Caco-2 (cell line): ENCODE data around the gene PMEL. TPM values are rescaled to one million over a fixed set of nuclear protein-coding genes. Genes with fewer than 3 reads are reported as not detected.
A peak's percentile ranks its signal among the peaks of the same experiment; 100 is the strongest.

Experiments used
- BruUV-seq: library from RNA; stranded (reverse); fragments of 400-500 nt; replicated peaks from 2 replicates; lab custom pipeline; 2021; lab: Mats Ljungman, UMichigan
- CTCF ChIA-PET: fragments of 300-600 bp; sonication (Branson Sonifier 250); formaldehyde crosslinking; loops from one replicate; lab custom pipeline; 2022; ENCODE audit warnings: antibody characterized with exemption; lab: Charles Lee
- POLR2A ChIA-PET: fragments of 300-600 bp; sonication (Branson Sonifier 250); formaldehyde crosslinking; loops from one replicate; lab custom pipeline; 2022; ENCODE audit warnings: antibody characterized with exemption; lab: Charles Lee
- DNase-seq, 2 experiments: peaks; one replicate each; pipeline versions ENCODE4 v3.0.0 to v3.0.0-alpha.2; 2020 to 2022
- H3K27me3 ChIP-seq: replicated peaks from 2 replicates; pipeline ENCODE4 v1.6.0; 2011; ENCODE audit warnings: low read length; ENCODE audit not compliant: control insufficient read depth, insufficient read depth
- H3K36me3 ChIP-seq: 2 replicates; pipeline ENCODE4 v1.5.1; 2011; ENCODE audit warnings: low read length; ENCODE audit not compliant: control insufficient read depth, insufficient read depth
- H3K4me1 ChIP-seq: fragments of 250-450 bp; sonication (Bioruptor Pico); 2 replicates; pipeline ENCODE4 v1.5.1; 2020; ENCODE audit warnings: mild to moderate bottlenecking
- H3K4me3 ChIP-seq: 2 replicates; pipeline ENCODE4 v1.5.1; 2011; ENCODE audit warnings: low read depth, mild to moderate bottlenecking, control low read depth, low read length
- H3K9me3 ChIP-seq: fragments of 250-450 bp; sonication (Bioruptor Pico); 2 replicates; pipeline ENCODE4 v1.5.1; 2020; ENCODE audit warnings: mild to moderate bottlenecking, moderate library complexity
- H3K27ac Mint-ChIP-seq: one replicate; pipeline ENCODE4 v1.8.0; 2022; ENCODE audit warnings: mixed read lengths; ENCODE audit not compliant: unreplicated experiment
- H3K27me3 Mint-ChIP-seq: one replicate; pipeline ENCODE4 v1.8.0; 2022; ENCODE audit warnings: mixed read lengths; ENCODE audit not compliant: insufficient read depth, unreplicated experiment
- H3K36me3 Mint-ChIP-seq: one replicate; pipeline ENCODE4 v1.8.0; 2022; ENCODE audit warnings: mild to moderate bottlenecking, mixed read lengths; ENCODE audit not compliant: insufficient read depth, unreplicated experiment
- H3K4me1 Mint-ChIP-seq: one replicate; pipeline ENCODE4 v1.8.0; 2022; ENCODE audit warnings: low read depth, mixed read lengths; ENCODE audit not compliant: unreplicated experiment
- H3K4me3 Mint-ChIP-seq: one replicate; pipeline ENCODE4 v1.8.0; 2022; ENCODE audit warnings: mild to moderate bottlenecking, moderate library complexity, mixed read lengths; ENCODE audit not compliant: unreplicated experiment
- H3K9me3 Mint-ChIP-seq: one replicate; pipeline ENCODE4 v1.8.0; 2022; ENCODE audit warnings: mixed read lengths; ENCODE audit not compliant: unreplicated experiment
- intact Hi-C: fragments of 100-400 bp; cut with micrococcal nuclease; formaldehyde crosslinking; loops from one replicate; pipeline ENCODE4 v1.10.0; 2022; ENCODE audit not compliant: unreplicated experiment
- total RNA-seq: library from RNA; stranded (reverse); gene quantifications from 2 replicates; pipeline ENCODE4 v1.2.3, GENCODE V29; 2022
- TF ChIP-seq, protein P1 (sequence below), 2 experiments: fragments of 200-600 bp in 1 of 2; IDR thresholded peaks; 1 replicate in 1 of 2; 2 replicates in 1 of 2; pipeline versions ENCODE4 v1.5.1 to v1.8.0; 2011 to 2022; ENCODE audit warnings: antibody characterized with exemption in 1 of 2, control low read depth in 1 of 2, inconsistent platforms in 1 of 2, low read depth in 1 of 2, low read length in 1 of 2, mild to moderate bottlenecking in 1 of 2, moderate library complexity in 1 of 2; ENCODE audit not compliant: insufficient read depth in 1 of 2, severe bottlenecking in 1 of 2, unreplicated experiment in 1 of 2

The PMEL gene
- total RNA-seq, 1 experiment from 2014 or later: 9.7 TPM

DNA sequence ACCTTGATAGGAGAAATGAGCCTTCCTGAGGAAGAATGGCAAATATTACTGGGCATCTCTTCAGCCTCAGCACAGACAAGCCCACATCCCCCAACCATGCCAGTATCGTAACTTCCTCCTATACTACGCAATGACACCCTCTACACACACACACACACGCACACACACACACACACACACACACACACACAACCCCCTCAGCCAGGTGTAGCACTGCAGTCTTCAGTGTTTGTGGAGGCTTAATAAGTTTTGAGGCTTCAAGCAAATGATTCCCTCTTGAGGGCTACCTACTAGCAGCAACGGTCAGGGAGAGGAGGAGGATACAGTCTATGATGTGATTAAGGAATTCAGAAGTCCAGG, 33.3 kb downstream of the PMEL start:
- Histone ChIP-seq H3K4me1 (peaks cover 33% of the 10 kb centered on the region), H3K36me3 (no peaks in the 10 kb centered on the region), H3K4me3 (peak overlapping the region; percentile 80), H3K27me3 (no peaks in the 10 kb centered on the region), H3K9me3 (no peaks in the 10 kb centered on the region)
- TF ChIP-seq, protein P1, sequence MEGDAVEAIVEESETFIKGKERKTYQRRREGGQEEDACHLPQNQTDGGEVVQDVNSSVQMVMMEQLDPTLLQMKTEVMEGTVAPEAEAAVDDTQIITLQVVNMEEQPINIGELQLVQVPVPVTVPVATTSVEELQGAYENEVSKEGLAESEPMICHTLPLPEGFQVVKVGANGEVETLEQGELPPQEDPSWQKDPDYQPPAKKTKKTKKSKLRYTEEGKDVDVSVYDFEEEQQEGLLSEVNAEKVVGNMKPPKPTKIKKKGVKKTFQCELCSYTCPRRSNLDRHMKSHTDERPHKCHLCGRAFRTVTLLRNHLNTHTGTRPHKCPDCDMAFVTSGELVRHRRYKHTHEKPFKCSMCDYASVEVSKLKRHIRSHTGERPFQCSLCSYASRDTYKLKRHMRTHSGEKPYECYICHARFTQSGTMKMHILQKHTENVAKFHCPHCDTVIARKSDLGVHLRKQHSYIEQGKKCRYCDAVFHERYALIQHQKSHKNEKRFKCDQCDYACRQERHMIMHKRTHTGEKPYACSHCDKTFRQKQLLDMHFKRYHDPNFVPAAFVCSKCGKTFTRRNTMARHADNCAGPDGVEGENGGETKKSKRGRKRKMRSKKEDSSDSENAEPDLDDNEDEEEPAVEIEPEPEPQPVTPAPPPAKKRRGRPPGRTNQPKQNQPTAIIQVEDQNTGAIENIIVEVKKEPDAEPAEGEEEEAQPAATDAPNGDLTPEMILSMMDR (IDR thresholded peaks at IDR 0.05; ENCODE audit: insufficient read depth in 1 of 2, low read depth in 1 of 2, low read length in 1 of 2, severe bottlenecking in 1 of 2, unreplicated experiment in 1 of 2): no peak
- no peaks in the 10 kb centered on the region for H3K9me3 Mint-ChIP-seq
- peak overlapping the region; percentile 90 for H3K4me3 Mint-ChIP-seq
- H3K4me1 Mint-ChIP-seq: peaks cover 23% of the 10 kb centered on the region
- H3K36me3 Mint-ChIP-seq: peaks cover 16% of the 10 kb centered on the region
- DNase-seq: no peak
- TSS peak; percentile 3 for BruUV-seq
- POLR2A ChIA-PET: interaction anchor here (1.0 to 1.2 kb wide), 2 partner anchors 42 to 103 kb away, joined by 3 to 5 read pairs; partner anchors contain the start of genes DNAJC14 and RAB5B
- no peaks in the 10 kb centered on the region for H3K27me3 Mint-ChIP-seq
- intact Hi-C loops: loop anchor here (5.0 kb wide), 1 partner anchor 95 kb away; no protein-coding TSS in a partner anchor
- H3K27ac Mint-ChIP-seq: peak overlapping the region; percentile 20
- CTCF ChIA-PET: interaction anchor here (0.8 to 2.2 kb wide), 4 partner anchors 41 to 192 kb away, joined by 3 to 7 read pairs (median 6); partner anchors contain the start of genes ORMDL2 and RAB5B

DNA sequence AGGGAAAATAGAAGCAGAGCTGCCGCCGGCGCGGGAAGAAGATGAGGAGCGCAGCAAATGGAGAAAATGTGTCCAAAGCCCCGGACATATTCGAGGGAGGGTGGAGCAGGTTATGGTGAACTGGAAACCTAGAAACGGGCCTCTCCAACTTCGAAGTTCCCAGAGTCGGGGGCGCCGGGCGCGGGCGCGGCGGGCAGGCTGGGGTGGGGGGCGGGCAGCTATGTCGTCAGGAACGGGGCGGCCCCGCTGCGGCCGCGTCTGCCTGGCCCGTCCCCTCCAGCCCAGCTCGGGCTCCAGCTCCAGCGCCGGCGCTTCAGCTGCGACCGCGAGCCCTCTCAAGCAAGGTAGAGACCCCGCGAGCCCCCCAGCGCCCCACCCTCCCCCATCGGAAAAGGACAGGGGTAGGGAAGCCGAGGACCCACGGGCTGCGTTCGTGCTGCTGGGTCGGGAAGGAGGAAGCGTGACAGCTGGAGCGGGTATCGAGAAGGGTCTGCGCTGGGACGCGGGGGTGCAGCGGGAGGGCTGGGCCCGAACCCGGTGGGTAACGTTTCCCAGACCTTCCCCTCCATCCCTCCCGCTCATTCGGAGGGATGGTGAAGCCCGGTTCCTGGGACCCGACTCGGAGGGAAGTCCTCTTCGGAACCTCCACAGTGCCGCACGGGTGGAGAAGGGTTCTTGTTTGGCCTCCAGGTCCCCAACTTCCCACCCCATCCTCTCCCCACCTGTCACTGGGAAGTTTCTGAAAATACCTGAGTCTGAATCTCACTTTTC, 33.9 kb downstream of the PMEL start:
- Histone ChIP-seq H3K4me1 (peaks cover 33% of the 10 kb centered on the region), H3K9me3 (no peaks in the 10 kb centered on the region), H3K4me3 (peak overlapping the region; percentile 80), H3K27me3 (no peaks in the 10 kb centered on the region), H3K36me3 (no peaks in the 10 kb centered on the region)
- DNase-seq: peak in 1 of 2 experiments; percentile 51
- Mint-ChIP-seq H3K36me3 (peaks cover 21% of the 10 kb centered on the region), H3K4me1 (peaks cover 23% of the 10 kb centered on the region), H3K27ac (peak overlapping the region; percentile 49), H3K4me3 (peak overlapping the region; percentile 90), H3K27me3 (no peaks in the 10 kb centered on the region), H3K9me3 (no peaks in the 10 kb centered on the region)
- TF ChIP-seq, protein P1 (IDR thresholded peaks at IDR 0.05; ENCODE audit: insufficient read depth in 1 of 2, low read depth in 1 of 2, low read length in 1 of 2, severe bottlenecking in 1 of 2, unreplicated experiment in 1 of 2): no peak
- ChIA-PET CTCF (interaction anchor here (0.6 to 2.2 kb wide), 9 partner anchors 8 to 192 kb away, joined by 3 to 7 read pairs (median 3); partner anchors contain the start of genes ORMDL2 and RAB5B), POLR2A (interaction anchor here (0.6 to 1.0 kb wide), 4 partner anchors 42 to 103 kb away, joined by 3 to 5 read pairs (median 4); partner anchors contain the start of genes DNAJC14, RAB5B and SUOX)
- intact Hi-C loops: loop anchor here (2.0 to 5.0 kb wide), 2 partner anchors 41 to 95 kb away; no protein-coding TSS in a partner anchor
- no TSS peak for BruUV-seq

- H3K27me3 Mint-ChIP-seq: no peaks in the 10 kb centered on the region
- CTCF ChIA-PET: interaction anchor here (0.6 to 2.2 kb wide), 9 partner anchors 9 to 191 kb away, joined by 3 to 7 read pairs (median 3); partner anchors contain the start of genes ORMDL2 and RAB5B
- H3K9me3 ChIP-seq: no peaks in the 10 kb centered on the region
- peaks cover 23% of the 10 kb centered on the region for H3K4me1 Mint-ChIP-seq
- intact Hi-C loops: loop anchor here (2.0 to 5.0 kb wide), 2 partner anchors 41 to 96 kb away; no protein-coding TSS in a partner anchor
- H3K4me3 ChIP-seq: peak overlapping the region; percentile 80
- TF ChIP-seq, protein P1 (IDR thresholded peaks at IDR 0.05; ENCODE audit: insufficient read depth in 1 of 2, low read depth in 1 of 2, low read length in 1 of 2, severe bottlenecking in 1 of 2, unreplicated experiment in 1 of 2): no peak
- peaks cover 33% of the 10 kb centered on the region for H3K4me1 ChIP-seq
- no peaks in the 10 kb centered on the region for H3K27me3 ChIP-seq
- no peak for DNase-seq
- no TSS peak for BruUV-seq
- H3K36me3 Mint-ChIP-seq: peaks cover 26% of the 10 kb centered on the region
- H3K27ac Mint-ChIP-seq: peak overlapping the region; percentile 49
- no peaks in the 10 kb centered on the region for H3K36me3 ChIP-seq
- peak overlapping the region; percentile 90 for H3K4me3 Mint-ChIP-seq
- H3K9me3 Mint-ChIP-seq: no peaks in the 10 kb centered on the region
- POLR2A ChIA-PET: interaction anchor here (0.6 to 1.0 kb wide), 4 partner anchors 43 to 102 kb away, joined by 3 to 5 read pairs (median 4); partner anchors contain the start of genes DNAJC14, RAB5B and SUOX
Observed at GRCh38 chr12:55931317-55931779, 34.5 kb downstream of the PMEL start.
